Skeletal muscle tissue (tissue), 4 donors: Measurements from ENCODE around the gene HYPK. TPM values are rescaled to one million over a fixed set of nuclear protein-coding genes. Genes with fewer than 3 reads are reported as not detected.
"Not testable (repeated sequence)": the region's sequence is repeated elsewhere in the genome, so short reads cannot be mapped to it uniquely, and the experiment has no call there.

Source experiments
- H3K27ac ChIP-seq: one replicate; pipeline ENCODE4 v1.7.0; 2013; ENCODE audit warnings: mild to moderate bottlenecking, low read depth, low read length, inconsistent platforms
- H3K27me3 ChIP-seq, 3 donors: one replicate each; pipeline ENCODE4 v1.7.0; 2013; ENCODE audit warnings: low read length in 3 of 3; ENCODE audit not compliant: control insufficient read depth in 3 of 3, insufficient read depth in 3 of 3
- H3K36me3 ChIP-seq, 3 donors: one replicate each; pipeline ENCODE4 v1.7.0; 2013; ENCODE audit warnings: low read length in 3 of 3; ENCODE audit not compliant: control insufficient read depth in 3 of 3, insufficient read depth in 3 of 3
- H3K4me1 ChIP-seq, 3 donors: one replicate each; pipeline ENCODE4 v1.7.0; 2013; ENCODE audit warnings: low read length in 3 of 3, mild to moderate bottlenecking in 3 of 3; ENCODE audit not compliant: control insufficient read depth in 3 of 3, insufficient read depth in 3 of 3
- H3K4me3 ChIP-seq, 3 donors: one replicate each; pipeline ENCODE4 v1.7.0; 2013; ENCODE audit warnings: low read length in 3 of 3
- H3K9ac ChIP-seq, 3 donors: one replicate each; pipeline ENCODE4 v1.7.0; 2013; ENCODE audit warnings: low read length in 3 of 3, mild to moderate bottlenecking in 3 of 3, moderate library complexity in 2 of 3, low read depth in 1 of 3
- H3K9me3 ChIP-seq, 3 donors: one replicate each; pipeline ENCODE4 v1.7.0; 2013; ENCODE audit warnings: low read length in 3 of 3; ENCODE audit not compliant: control insufficient read depth in 3 of 3
- total RNA-seq: library from RNA; depleted of rRNA; stranded (reverse); fragments of >200 nt; gene quantifications from one replicate; pipeline ENCODE4 v1.2.3, GENCODE V29; 2014
- donor health status: Osteomylitis.

HYPK gene
- total RNA-seq, 1 donor from 2014 or later, result 14.1 TPM

- Histone ChIP-seq H3K36me3 (peaks cover 37 to 50% (median 47%) of the 10 kb centered on the region in 3 donors), H3K4me1 (peaks cover 45 to 67% (median 52%) of the 10 kb centered on the region in 3 donors), H3K9me3 (no peaks in the 10 kb centered on the region), H3K27me3 (no peaks in the 10 kb centered on the region), H3K9ac (peak overlapping the region; percentile 22 to 100 (median 100)), H3K4me3 (peak overlapping the region in 2 of 3 donors; percentile 93 to 100), H3K27ac (peak overlapping the region; percentile 99)
These were observed 5.9 kb upstream of the HYPK start for GRCh38 chr15:43794269-43795037.

DNA sequence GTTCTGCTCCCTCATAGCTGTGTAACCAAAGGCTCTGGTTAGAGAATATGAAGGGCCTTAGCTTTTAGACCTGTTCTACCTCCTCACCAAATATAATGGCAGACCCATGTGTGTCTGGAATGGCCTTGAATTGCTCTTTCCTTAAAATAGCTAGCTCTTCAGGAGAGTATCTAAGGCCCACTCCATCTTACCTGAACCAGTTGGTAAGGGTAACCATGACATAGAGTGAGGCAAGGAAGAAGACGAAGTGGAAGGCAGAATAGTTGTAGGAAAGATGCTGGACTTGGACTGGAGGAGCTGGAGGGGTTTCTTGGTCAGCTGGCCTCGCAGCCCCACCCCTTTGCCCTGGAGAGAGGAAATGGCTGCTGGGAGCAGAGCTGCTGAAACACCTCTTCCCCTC lies 5.2 kb upstream of the HYPK start:
- peak overlapping the region in 2 of 3 donors; percentile 8 to 35 for H3K4me3 ChIP-seq

GRCh38 chr15:43795997-43796396 lies 4.4 kb upstream of the HYPK start:
- Histone ChIP-seq H3K27me3 (no peaks in the 10 kb centered on the region), H3K4me3 (peak overlapping the region in 1 of 3 donors; percentile 5), H3K36me3 (peaks cover 38 to 56% (median 53%) of the 10 kb centered on the region in 3 donors), H3K9me3 (no peaks in the 10 kb centered on the region), H3K27ac (no peak overlapping the region), H3K9ac (no peak overlapping the region), H3K4me1 (peaks cover 54 to 76% (median 63%) of the 10 kb centered on the region in 3 donors)

More for the DNA sequence above, 5.2 kb upstream of the HYPK start:
- Histone ChIP-seq H3K9me3 (no peaks in the 10 kb centered on the region), H3K9ac (no peak overlapping the region), H3K36me3 (peaks cover 38 to 56% (median 53%) of the 10 kb centered on the region in 3 donors), H3K27me3 (no peaks in the 10 kb centered on the region), H3K4me1 (peaks cover 51 to 74% (median 59%) of the 10 kb centered on the region in 3 donors), H3K27ac (peak overlapping the region; percentile 99)

- no peaks in the 10 kb centered on the region for H3K27me3 ChIP-seq
- H3K4me1 ChIP-seq, result peaks cover 59 to 75% (median 67%) of the 10 kb centered on the region in 3 donors
- no peak overlapping the region for H3K4me3 ChIP-seq
- no peak overlapping the region for H3K27ac ChIP-seq
- H3K36me3 ChIP-seq, result peaks cover 40 to 56% (median 55%) of the 10 kb centered on the region in 3 donors
- H3K9ac ChIP-seq, result peak overlapping the region in 1 of 3 donors; percentile 63
- H3K9me3 ChIP-seq, result no peaks in the 10 kb centered on the region
These were observed 3.8 kb upstream of the HYPK start for GRCh38 chr15:43796566-43796965.

DNA sequence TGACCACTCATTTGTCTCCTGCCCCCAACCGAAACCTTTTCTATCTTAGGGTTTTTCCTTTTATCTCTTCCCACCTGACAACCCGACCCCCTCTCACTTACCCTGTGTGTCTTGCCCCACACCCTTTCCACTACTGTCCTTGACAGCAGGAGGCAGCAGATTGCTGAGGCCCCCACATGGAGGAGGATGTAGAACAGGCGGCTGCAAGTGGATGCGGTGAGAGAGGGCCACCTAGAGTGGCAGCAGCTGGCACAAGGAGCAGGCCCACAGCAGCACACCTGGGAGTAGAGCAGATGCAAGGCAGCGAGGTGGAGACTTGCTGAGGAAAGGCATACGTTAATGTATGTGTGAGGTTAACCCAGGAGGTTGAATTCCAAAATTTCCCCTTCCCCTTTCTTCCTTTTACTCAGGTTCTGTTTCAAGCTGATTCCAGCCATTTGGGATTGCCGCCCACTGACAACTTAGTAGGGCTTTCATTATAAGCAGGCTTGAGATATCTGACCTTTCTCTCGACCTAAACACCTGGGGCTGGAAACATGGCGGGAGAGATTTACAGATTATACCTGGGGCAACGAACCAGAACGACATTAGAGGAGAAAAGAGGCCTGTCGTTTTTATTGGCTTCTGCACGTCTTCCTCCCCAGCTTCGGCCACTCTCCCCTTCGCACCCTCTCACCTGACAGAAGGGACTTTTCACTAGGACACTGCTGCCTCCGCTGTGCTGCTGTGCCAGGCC lies 1.0 kb upstream of the HYPK start:
- Histone ChIP-seq H3K4me1 (peaks cover 48 to 59% (median 53%) of the 10 kb centered on the region in 3 donors), H3K27me3 (no peaks in the 10 kb centered on the region), H3K27ac (peak overlapping the region; percentile 90), H3K36me3 (peaks cover 45 to 57% (median 55%) of the 10 kb centered on the region in 3 donors), H3K9me3 (no peaks in the 10 kb centered on the region), H3K4me3 (peak overlapping the region; percentile 93 to 99 (median 98)), H3K9ac (peak overlapping the region in 2 of 3 donors; percentile 75 to 97)

GRCh38 chr15:43799945-43800285 lies 484 bp upstream of the HYPK start, which contains the start of gene SERINC4:
Gene SERINC4 (minus strand): TSS chr15:43800220. CDS start chr15:43799986, 234 bp downstream.
- Histone ChIP-seq H3K4me3 (peak within 1 kb of the TSS; percentile 93 to 99 (median 98)), H3K4me1 (peaks cover 42 to 53% (median 48%) of the 10 kb centered on the region in 3 donors), H3K9me3 (no peaks in the 10 kb centered on the region), H3K27me3 (no peaks in the 10 kb centered on the region), H3K36me3 (peaks cover 44 to 57% (median 55%) of the 10 kb centered on the region in 3 donors), H3K27ac (peak within 1 kb of the TSS; percentile 90), H3K9ac (peak within 1 kb of the TSS; percentile 75 to 97 (median 92))

GRCh38 chr15:43802676-43803075 lies 2.3 kb downstream of the HYPK start:
- H3K27me3 ChIP-seq, H3K4me3 ChIP-seq, H3K9ac ChIP-seq, H3K27ac ChIP-seq, H3K9me3 ChIP-seq: not testable (repeated sequence)
- H3K4me1 ChIP-seq, result peaks cover 23 to 29% (median 26%) of the 10 kb centered on the region in 3 donors
- H3K36me3 ChIP-seq, result peaks cover 36 to 55% (median 54%) of the 10 kb centered on the region in 3 donors

DNA sequence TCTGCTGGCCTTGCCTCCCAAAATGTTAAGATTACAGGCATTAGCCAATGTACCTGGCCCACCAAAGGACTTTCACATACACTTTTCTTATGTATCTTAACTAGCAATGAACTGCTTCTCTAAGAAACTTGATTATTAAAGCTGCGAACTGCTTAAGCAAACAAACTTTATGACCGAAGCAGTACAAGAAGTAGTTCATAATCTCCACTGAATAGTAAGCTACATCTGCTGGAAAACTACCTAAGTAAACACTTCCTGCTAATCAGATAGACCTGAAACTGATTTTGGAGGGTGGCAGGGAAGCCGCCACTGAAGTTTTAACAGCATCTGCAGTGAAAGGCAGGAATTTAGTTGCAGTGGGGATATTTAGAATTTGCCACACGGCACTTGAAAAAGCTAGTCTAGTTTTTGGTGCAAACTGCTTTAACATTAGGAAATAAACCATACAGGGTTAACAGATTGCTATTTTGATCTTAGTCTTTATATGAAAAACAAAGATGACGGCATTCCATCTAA lies 8.1 kb downstream of the HYPK start:
- H3K27ac ChIP-seq, result no peak overlapping the region
- H3K36me3 ChIP-seq, result peaks cover 48 to 85% (median 69%) of the 10 kb centered on the region in 3 donors
- no peaks in the 10 kb centered on the region for H3K4me1 ChIP-seq

DNA sequence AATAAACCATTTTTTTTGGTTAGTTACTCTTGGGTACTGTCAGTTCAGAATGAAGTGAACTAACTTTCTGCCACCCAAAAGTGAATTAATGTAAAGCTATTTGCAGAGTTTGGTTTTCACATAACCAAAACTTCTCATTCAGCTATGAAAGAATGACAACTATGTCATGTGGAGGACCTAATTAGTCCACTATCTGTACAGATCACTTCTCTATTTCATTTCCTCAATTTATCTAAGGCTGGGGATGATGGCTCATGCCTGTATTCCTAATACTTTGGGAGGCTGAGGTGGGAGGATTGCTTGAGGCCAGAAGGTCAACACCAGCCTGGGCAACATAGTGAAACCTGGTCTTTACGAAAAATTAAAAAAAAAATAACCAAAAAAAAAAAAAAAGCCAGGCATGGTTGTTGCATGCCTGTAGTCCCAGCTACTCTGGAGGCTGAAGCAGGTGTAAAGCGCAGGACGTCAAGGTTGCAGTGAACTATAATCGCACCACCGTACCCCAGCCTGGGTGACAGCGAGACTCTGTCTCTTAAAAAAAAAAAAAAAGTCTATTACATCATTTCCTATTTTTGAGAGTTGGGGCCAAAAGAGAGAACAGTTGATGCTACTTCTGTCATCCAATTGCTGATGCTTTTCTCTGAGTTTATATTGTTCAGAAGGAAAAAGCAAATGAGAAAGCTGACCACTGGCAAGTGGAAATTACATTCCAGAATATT lies 8.7 kb downstream of the HYPK start:
- Histone ChIP-seq H3K9me3 (no peaks in the 10 kb centered on the region), H3K4me1 (no peaks in the 10 kb centered on the region), H3K4me3 (no peak overlapping the region), H3K9ac (no peak overlapping the region), H3K36me3 (peaks cover 54 to 88% (median 75%) of the 10 kb centered on the region in 3 donors), H3K27me3 (no peaks in the 10 kb centered on the region), H3K27ac (no peak overlapping the region)

More for the DNA sequence above, 8.1 kb downstream of the HYPK start:
- Histone ChIP-seq H3K9ac (no peak overlapping the region), H3K4me3 (no peak overlapping the region), H3K9me3 (no peaks in the 10 kb centered on the region), H3K27me3 (no peaks in the 10 kb centered on the region)
